ENCODE results near the gene SPSB2.

SPSB2 gene

DNA sequence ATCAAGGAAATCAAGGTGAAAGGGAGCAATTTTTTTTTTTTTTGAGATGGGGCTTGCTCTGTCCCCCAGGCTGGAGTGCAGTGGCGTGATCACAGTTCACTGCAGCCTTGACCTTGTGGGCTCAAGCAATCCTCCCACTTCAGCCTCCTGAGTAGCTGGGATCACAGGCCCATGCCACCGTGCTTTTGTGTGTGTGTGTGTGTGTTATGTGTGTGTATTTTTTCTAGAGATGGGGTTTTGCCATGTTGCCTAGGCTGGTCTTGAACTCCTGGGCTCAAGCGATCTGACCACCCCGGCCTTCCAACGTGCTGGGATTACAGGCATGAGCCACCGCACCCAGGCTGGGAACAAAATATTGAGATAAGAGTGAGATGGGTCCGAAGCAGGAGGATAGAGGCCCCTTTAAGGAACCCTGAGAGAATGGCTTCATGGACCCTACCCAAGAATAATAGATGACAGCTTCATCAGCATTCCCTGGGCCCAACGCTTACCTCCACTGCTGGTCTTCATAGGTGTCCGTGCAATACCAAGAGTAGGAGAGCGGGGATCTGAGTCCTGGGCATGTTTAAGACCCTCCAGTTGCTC, 23.0 kb downstream of the SPSB2 start:
- DNase-seq, result no peak

- DNase-seq, result no peak
Observed at GRCh38 chr12:6849427-6849826, 23.7 kb downstream of the SPSB2 start.

DNA sequence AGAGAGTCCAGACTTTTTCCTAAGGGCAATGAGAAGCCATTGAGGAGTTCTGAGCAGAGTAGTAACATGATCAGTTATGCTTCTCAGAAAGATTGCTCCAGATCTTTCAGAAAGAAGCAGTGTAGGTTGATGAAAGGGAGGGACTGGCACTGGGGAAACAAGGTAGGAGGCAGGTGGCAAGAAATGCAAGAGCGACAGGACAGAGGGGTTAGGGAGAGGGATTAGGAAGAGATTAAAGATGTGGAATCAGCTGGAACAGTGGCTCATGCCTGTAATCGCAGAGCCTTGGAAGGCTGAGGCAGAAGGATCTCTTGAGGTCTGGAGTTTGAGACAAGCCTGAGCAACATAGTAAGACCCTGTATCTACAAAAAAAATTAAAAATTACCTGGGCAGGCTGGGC, 25.4 kb downstream of the SPSB2 start:
- DNase-seq, result no peak

- no peak for DNase-seq
Observed at GRCh38 chr12:6846316-6846869, 26.7 kb downstream of the SPSB2 start.

DNA sequence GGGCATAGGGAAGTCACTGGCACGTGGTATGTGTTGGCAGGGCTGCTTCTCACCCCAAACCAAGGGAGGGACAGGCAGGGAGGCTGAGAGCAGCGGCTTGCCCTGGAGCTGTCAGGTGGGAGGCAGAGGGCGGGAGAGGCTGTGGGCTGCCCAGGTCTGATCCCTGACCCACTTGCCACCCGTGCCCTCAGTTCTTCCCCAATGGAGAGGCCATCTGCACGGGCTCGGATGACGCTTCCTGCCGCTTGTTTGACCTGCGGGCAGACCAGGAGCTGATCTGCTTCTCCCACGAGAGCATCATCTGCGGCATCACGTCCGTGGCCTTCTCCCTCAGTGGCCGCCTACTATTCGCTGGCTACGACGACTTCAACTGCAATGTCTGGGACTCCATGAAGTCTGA, 27.7 kb downstream of the SPSB2 start:
- DNase-seq, result no peak

GRCh38 chr12:6843118-6843902, 29.8 kb downstream of the SPSB2 start:
- DNase-seq, result no peak

- DNase-seq, result no peak
Observed at GRCh38 chr12:6842075-6842474, 31.0 kb downstream of the SPSB2 start.

DNA sequence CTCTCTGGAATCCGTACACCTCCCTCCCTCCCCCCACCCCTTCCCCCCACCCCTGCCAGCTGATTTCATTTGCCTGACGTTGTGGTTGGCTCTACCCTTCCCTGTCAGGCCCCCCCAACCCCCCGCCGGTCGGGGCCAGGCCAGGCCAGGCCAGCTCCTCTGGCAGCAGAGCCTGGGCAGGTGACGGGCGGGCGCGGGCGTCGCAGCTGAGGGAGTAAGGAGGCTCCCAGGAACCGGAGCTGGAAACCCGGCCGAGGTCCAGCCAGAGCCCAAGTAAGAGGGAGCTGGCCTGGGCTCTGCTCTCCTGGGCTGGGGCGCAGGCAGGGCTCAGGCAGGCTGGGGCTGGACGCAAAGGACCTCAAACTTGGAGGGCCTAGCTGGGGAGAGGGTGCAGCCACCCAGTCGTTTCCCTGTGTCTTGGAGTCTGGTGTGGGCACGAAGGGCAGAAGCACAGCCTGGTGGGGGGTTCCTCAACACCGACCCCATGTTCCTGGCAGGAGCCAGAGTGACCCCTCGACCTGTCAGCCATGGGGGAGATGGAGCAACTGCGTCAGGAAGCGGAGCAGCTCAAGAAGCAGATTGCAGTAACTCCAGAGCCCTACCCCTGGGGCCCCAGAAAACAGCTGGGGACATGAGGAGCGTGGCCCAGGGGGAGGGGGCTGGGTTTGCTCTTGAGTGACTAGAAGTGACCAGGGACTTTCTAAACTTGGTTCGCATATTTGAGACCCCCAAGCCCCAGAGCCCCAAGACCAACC, 32.2 kb downstream of the SPSB2 start, which contains the start of gene GNB3:
Gene GNB3, plus strand, starts transcription at position 165 of the 755 bp plus-strand sequence. Its CDS starts 363 bp downstream, at position 528.
- no peak for DNase-seq

DNA sequence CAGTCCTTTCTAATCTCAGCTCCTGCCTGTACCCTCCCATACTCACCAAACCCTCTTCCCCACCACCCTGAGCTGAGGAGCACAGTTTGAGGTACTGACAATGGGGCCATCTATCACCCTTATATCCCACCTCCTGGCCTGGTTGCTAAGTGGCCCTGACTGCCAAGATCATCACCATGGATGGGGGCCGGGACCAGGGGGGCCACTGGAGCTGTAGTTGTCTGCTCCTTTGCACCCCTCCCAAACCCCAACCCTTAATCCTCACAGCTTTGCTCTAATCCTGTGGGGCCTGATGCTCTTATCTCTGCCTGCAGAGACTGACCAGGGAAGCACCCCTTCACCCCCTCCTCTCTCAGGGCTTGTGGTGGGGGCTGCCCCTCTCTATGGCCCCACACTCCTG, 32.8 kb downstream of the SPSB2 start:
- no peak for DNase-seq

GRCh38 chr12:6839482-6840201, 33.5 kb downstream of the SPSB2 start:
- no peak for DNase-seq

DNA sequence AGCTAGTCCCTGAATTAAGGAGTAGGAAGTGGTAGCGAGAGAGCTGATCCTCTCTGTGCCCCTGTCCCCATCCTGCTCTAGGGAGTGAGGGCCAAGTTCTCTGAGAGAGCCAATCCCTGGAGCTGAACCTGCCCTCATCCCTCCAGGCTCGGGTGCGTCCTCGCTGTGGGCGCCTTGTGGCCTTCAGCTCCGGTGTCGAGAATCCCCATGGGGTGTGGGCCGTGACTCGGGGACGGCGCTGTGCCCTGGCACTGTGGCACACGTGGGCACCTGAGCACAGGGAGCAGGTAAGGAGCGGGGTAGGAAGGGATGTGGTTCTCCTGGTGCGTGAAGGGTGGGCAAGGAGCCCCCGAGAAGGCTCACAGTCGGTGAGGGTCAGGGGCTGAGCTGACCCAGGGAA, 34.2 kb downstream of the SPSB2 start:
- DNase-seq, result no peak

- DNase-seq, result no peak
Observed at GRCh38 chr12:6837370-6838060, 35.6 kb downstream of the SPSB2 start.

DNA sequence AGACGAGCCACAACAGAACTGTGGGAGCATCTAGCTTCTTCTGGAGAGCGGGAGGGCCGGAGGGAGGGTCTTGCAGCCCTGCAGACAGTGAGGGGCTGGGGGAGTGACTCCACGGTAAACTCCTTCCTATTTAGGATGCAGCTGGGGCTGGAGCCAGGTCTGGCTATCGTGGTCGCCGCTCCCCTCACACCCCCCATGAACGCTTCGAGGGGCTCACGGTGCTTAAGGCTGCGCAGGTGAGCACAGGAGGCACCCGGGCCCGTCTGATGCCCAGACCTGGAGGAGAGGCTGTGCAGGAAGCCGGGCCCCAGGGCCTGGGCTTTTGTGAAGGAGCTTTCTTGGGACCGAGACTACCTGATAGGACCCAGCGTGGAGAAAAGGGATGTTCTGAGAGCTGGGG, 36.3 kb downstream of the SPSB2 start:
- DNase-seq, result no peak

- no peak for DNase-seq
Observed at GRCh38 chr12:6834873-6835272, 38.2 kb downstream of the SPSB2 start.

DNA sequence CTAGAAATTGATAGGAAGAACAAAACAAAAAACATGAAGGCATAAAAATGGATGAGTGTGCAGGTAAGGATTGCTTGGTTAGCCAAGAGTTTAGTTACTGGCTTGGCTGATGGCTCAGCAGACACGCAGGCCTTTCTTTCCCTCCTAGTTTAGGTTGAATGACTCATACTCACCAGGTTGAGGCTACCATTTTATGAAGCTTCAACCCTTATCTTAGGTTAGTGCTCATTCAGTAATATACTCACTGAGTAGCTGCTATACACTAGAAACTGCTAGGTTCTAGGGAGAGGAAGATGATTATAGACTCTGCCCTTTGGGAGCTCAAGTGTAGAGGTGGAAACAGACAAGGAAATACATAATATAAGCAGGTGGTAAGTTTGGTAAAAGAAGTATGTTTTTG, 38.8 kb downstream of the SPSB2 start:
- DNase-seq, result no peak

DNA sequence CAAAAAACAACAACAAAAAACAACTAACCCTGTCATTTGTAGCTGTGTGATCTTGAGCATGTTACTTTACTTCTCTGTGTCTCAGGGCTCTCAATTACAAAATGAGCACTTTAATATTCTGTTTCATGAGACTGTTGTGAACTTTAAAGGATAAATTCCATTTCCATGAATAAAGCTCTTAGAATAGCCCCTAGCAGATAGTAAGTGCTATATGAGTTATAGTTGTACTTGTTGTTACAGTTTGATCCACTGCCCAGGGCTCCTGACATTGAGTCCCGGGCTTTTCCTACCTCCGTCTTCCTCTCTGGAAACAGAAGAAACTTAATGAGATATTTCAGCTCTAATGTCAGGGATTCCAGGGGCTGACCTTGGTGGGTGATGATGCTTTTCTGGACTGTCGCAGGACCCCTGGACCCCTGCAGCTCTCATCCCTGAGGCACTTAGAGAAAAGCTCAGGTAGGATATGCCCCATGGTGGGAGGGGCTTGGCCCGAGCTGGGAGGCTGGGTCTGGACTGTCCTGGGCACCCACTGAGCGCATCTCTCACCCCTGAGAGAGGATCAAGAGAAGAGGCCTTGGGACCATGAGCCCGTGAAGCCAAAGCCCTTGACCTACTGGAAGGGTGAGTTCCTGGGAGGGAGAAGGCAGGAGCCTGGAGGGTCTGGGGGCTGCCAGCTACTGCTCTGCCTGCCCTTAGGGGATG, 39.8 kb downstream of the SPSB2 start:
- no peak for DNase-seq

DNA sequence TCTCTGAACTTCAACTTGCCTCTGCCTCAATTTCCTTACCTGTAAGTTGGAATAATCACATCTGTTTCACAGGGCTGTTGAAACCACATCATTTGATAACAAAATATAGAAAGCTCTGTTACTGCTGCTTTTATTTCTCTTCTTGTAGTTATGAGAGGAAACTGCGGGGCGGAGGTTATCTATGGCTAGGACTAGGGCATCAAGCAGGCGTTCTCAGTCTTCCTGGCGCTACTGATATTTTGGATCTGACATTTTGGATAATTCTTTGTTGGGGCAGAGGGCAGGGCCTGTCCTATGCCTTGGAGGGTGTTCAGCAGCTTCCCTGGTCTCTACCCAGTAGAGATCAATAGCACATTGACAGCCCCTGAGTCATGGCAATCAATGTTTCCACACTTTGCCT, 41.0 kb downstream of the SPSB2 start:
- DNase-seq, result no peak

DNA sequence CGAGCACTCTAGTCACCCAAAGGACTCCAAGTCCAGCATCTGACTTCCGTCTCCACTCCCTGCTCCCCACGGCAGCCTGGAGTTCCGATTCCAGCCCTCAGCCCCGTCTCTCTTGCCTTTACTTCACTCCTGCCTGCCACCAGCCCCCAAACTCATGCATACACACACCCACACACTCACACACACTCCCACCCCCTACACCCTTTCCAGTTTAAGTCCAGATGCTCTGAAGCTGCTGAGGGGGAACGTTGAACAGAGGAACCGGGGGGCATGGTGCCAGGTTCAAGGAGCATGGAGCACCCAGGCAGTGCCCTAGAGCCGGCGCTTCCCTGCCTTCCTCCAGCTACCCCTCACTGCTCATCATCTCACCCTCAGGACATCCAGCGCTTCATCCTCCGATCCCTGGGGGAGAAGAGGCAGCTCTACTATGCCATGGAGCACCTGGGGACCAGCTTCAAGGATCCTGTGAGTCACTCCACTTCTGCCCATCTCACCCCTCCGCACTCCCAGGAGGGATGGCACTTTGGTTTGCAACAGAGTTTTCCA, 41.6 kb downstream of the SPSB2 start:
- DNase-seq, result no peak

DNA sequence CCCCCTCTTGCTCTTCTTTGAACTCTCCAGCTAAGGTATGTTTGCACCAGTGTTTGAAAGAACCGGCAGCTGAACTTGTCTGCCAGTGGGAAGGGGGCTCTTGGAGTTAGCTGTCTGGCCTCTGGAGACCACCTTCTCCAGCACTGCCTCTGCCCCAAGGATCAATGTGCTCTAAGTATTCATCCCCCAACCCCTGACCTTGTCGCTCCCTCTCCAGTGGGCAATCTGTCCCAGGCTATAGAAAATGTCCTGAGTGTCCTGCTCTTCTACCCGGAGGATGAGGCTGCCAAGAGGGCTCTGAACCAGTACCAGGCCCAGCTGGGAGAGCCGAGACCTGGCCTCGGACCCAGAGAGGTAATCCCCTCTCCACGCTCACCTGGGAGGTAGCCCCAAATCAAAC, 42.1 kb downstream of the SPSB2 start:
- DNase-seq, result no peak

DNA sequence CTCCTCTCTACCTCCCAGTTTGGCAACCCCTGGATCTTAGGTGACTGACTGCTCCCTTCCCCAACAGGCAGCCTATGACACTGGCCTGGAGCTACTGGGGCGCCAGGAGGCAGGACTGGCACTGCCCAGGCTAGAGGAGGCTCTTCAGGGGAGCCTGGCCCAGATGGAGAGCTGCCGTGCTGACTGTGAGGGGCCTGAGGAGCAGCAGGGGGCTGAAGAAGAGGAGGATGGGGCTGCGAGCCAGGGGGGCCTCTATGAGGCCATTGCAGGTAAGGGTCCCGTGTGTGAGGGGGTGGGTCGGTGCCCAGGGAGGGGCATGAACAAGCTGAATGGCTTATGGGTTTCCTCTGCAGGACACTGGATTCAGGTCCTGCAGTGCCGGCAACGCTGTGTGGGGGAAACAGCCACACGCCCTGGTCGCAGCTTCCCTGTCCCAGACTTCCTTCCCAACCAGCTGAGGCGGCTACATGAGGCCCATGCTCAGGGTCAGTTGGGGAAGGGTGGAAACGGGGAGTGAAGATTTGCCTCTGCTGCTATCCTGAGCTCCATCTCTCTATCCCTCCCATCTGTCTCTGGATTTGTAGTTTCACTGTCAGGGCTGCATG, 42.7 kb downstream of the SPSB2 start:
- no peak for DNase-seq
